ENCODE data around the gene SBF2. TPM values are rescaled to one million over a fixed set of nuclear protein-coding genes. Genes with fewer than 3 reads are reported as not detected.

Gene SBF2
- total and polyA plus RNA-seq, 9 of the 15 experiments (the other 6 are each of a cell fraction or from before 2014, with no cell fraction given), result 0.80 to 9.5 (median 5.0) TPM

DNA sequence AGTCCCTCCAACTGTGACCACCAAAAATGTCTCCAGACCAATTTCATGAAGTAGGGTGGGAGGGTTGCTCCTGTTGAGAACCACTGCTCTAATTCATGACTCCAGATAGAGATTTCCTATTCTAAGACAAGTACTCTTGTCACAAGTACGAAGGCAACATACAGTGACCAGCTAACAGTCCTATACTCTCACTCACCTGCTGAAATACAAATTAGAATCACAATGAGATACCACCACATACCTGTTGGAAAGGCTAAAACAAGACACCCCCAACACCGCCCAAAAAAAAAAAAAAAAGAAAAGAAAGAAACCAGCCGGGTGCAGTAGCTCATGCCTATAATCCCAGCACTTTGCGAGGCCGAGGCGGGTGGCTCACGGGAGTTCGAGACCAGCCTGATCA lies 319.6 kb downstream of the SBF2 start:
- no peaks in the 10 kb centered on the region for H3K4me1 ChIP-seq (replicated peaks in 1 of 2; ENCODE audit: control insufficient read depth in 2 of 2, insufficient read depth in 2 of 2, low read length in 2 of 2)
- H3K9me3 ChIP-seq (replicated peaks; ENCODE audit: control insufficient read depth, insufficient read depth, low read depth, low read length), result no peaks in the 10 kb centered on the region
- DNase-seq (ENCODE audit: extremely low read depth in 1 of 4, low spot score in 3 of 4) (no peak), FAIRE-seq (no peak), ATAC-seq (no peak)
- no peaks in the 10 kb centered on the region for H3K27me3 ChIP-seq (ENCODE audit: control insufficient read depth in 2 of 2, insufficient read depth in 2 of 2, low read length in 2 of 2)
- H3K4me2 ChIP-seq (ENCODE audit: insufficient read depth, low read length), result no peak overlapping the region
- H3K36me3 ChIP-seq (ENCODE audit: control insufficient read depth, insufficient read depth, low read length), result no peaks in the 10 kb centered on the region
- H3K4me3 ChIP-seq, result no peak overlapping the region
- no peaks in the 10 kb centered on the region for H4K20me1 ChIP-seq (replicated peaks; ENCODE audit: control insufficient read depth, insufficient read depth, low read length)
- H3K79me2 ChIP-seq (ENCODE audit: control insufficient read depth, insufficient read depth, low read length), result no peaks in the 10 kb centered on the region
- ChIA-PET CTCF (ENCODE audit: low intra/inter-chr PET ratio) (interaction anchor here (2.2 to 2.6 kb wide), 2 partner anchors 112 to 217 kb away, joined by 16 to 33 read pairs; no protein-coding TSS in a partner anchor), POLR2A (no interaction called here)
- no TSS peak for BruUV-seq (replicated peaks)
- TF ChIP-seq NBN (IDR thresholded peaks at IDR 0.05; ENCODE audit: low read depth), result no peak
- no peak for TF ChIP-seq MAFG (tag; conservative IDR thresholded peaks at IDR 0.05)
- TF ChIP-seq ZNF830 (CRISPR knock-in tag; IDR thresholded peaks at IDR 0.05), result no peak
- TF ChIP-seq, protein P1, sequence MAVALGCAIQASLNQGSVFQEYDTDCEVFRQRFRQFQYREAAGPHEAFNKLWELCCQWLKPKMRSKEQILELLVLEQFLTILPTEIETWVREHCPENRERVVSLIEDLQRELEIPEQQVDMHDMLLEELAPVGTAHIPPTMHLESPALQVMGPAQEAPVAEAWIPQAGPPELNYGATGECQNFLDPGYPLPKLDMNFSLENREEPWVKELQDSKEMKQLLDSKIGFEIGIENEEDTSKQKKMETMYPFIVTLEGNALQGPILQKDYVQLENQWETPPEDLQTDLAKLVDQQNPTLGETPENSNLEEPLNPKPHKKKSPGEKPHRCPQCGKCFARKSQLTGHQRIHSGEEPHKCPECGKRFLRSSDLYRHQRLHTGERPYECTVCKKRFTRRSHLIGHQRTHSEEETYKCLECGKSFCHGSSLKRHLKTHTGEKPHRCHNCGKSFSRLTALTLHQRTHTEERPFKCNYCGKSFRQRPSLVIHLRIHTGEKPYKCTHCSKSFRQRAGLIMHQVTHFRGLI (CRISPR knock-in tag; IDR thresholded peaks at IDR 0.05), result no peak
- TF ChIP-seq, protein P2, sequence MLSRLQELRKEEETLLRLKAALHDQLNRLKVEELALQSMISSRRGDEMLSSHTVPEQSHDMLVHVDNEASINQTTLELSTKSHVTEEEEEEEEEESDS (CRISPR knock-in tag; IDR thresholded peaks at IDR 0.05), result no peak
- no peak for TF ChIP-seq HINFP (tag; conservative IDR thresholded peaks at IDR 0.05; ENCODE audit: low read depth)
- no peak for TF ChIP-seq SPI1 (IDR thresholded peaks at IDR 0.05; ENCODE audit: borderline replicate concordance, low read depth, low read length)
- no peak overlapping the region for H3K27ac ChIP-seq (ENCODE audit: extremely low read depth, low read depth, low read length)
- H2AFZ ChIP-seq (ENCODE audit: low read depth, low read length), result no peak overlapping the region
- in situ Hi-C loops (cut with MboI), result loop anchor here (10.0 kb wide), 1 partner anchor 110 kb away; no protein-coding TSS in a partner anchor
- no peaks in the 10 kb centered on the region for H3K9me1 ChIP-seq (ENCODE audit: control insufficient read depth, insufficient read depth, low read length)
- no peak overlapping the region for H3K9ac ChIP-seq (ENCODE audit: insufficient read depth in 1 of 2, low read depth in 2 of 2, low read length in 2 of 2)
- WGBS (ENCODE audit: insufficient coverage, low coverage, missing lambda C conversion rate), result 57% methylated on average over 6 of the region's 8 CpGs
- intact Hi-C loops (cut with micrococcal nuclease), result loop anchor here (10.0 kb wide), 1 partner anchor 360 kb away; no protein-coding TSS in a partner anchor
